A172 (cell line): Measurements from ENCODE around the gene ERFE. TPM values are rescaled to one million over a fixed set of nuclear protein-coding genes. Genes with fewer than 3 reads are reported as not detected.
A peak's percentile ranks its signal among the peaks of the same experiment; 100 is the strongest.

Experiments
- DNase-seq: peaks from one replicate; pipeline ENCODE4 v3.0.0-alpha.2; 2015; ENCODE audit warnings: low spot score
- total RNA-seq: library from RNA; depleted of rRNA; stranded (reverse); fragments of >200 nt; shearing (Covaris generic); gene quantifications from 2 replicates; pipeline ENCODE4 v1.2.3, GENCODE V29; 2014

ERFE gene
- total RNA-seq, 1 experiment from 2014 or later, result 31.3 TPM

GRCh38 chr2:238139196-238140039, 19.4 kb upstream of the ERFE start:
- DNase-seq, result no peak

GRCh38 chr2:238140040-238140439, 18.7 kb upstream of the ERFE start:
- no peak for DNase-seq

- DNase-seq, result no peak
Measured at GRCh38 chr2:238140721-238141540, 17.8 kb upstream of the ERFE start.

GRCh38 chr2:238141541-238142318, 17.0 kb upstream of the ERFE start:
- DNase-seq, result peak; percentile 92

GRCh38 chr2:238142382-238143205, 16.2 kb upstream of the ERFE start:
- peak; percentile 37 for DNase-seq

GRCh38 chr2:238143239-238143951, 15.4 kb upstream of the ERFE start:
- DNase-seq, result peak; percentile 92

GRCh38 chr2:238144262-238144661, 14.5 kb upstream of the ERFE start:
- DNase-seq, result no peak

- no peak for DNase-seq
Measured at GRCh38 chr2:238145046-238145445, 13.7 kb upstream of the ERFE start.

- peak; percentile 62 for DNase-seq
Measured at GRCh38 chr2:238145851-238146250, 12.9 kb upstream of the ERFE start.

- no peak for DNase-seq
Measured at GRCh38 chr2:238146884-238147544, 11.8 kb upstream of the ERFE start.

- no peak for DNase-seq
Measured at GRCh38 chr2:238148981-238149380, 9.8 kb upstream of the ERFE start.

- no peak for DNase-seq
Measured at GRCh38 chr2:238149841-238150572, 8.8 kb upstream of the ERFE start.

- no peak for DNase-seq
Measured at GRCh38 chr2:238150686-238151085, 8.1 kb upstream of the ERFE start.

GRCh38 chr2:238151205-238151604, 7.6 kb upstream of the ERFE start:
- no peak for DNase-seq

- DNase-seq, result no peak
Measured at GRCh38 chr2:238151628-238152235, 7.0 kb upstream of the ERFE start.

- DNase-seq, result no peak
Measured at GRCh38 chr2:238152771-238153688, 5.7 kb upstream of the ERFE start.

- no peak for DNase-seq
Measured at GRCh38 chr2:238154570-238154969, 4.2 kb upstream of the ERFE start.
